Measurements from ENCODE around the gene SERINC1.

Gene SERINC1

DNA sequence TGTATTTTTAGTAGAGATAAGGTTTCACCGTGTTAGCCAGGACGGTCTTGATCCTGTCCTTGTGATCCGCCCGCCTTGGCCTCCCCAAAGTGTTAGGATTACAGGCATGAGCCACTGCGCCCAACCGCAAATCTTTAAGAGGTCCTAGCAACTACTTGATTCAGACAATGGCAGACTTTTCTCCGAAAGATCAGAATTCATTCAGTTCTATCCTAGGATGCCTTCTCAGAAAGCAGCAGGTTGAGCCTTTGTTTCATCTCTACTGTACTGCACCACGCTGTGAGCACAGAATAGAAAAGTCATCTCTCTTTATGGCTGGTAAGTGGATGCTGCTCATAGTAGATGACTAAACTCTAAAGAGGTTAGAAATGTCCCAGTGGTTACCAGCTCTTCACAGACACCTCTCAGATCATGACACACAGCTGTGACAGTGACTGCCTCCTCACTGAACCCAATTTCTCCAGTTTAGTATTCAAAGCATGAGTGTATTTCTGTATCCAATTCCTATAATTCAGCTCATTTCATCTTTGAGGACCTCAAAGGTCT, 78.2 kb downstream of the SERINC1 start:
- DNase-seq (ENCODE audit: low read depth), result no peak

All from stimulated activated CD8-positive, alpha-beta memory T cell treated with anti-CD3 and anti-CD28 coated beads, Interleukin-7, amount 100 ng/mL, for 24 hours (primary cell).